H9 (cell line): ENCODE data around the gene PRR35. TPM values are rescaled to one million over a fixed set of nuclear protein-coding genes. Genes with fewer than 3 reads are reported as not detected.

Experiments
- DNase-seq: peaks from one replicate; pipeline ENCODE4 v3.0.0-alpha.2; 2017
- H2AFZ ChIP-seq: one replicate; pipeline ENCODE4 v1.6.1; 2013; ENCODE audit warnings: mild to moderate bottlenecking, low read length, control low read depth, moderate library complexity
- H2AK5ac ChIP-seq: 2 replicates; pipeline ENCODE4 v1.6.1; 2013; ENCODE audit warnings: low read length, control low read depth, mixed read lengths; ENCODE audit not compliant: insufficient read length
- H2BK120ac ChIP-seq: one replicate; pipeline ENCODE4 v1.6.1; 2013; ENCODE audit warnings: low read depth, mild to moderate bottlenecking, low read length, control low read depth, inconsistent platforms; ENCODE audit not compliant: poor library complexity, severe bottlenecking
- H2BK12ac ChIP-seq: 2 replicates; pipeline ENCODE4 v1.6.1; 2013; ENCODE audit warnings: low read length, control low read depth, mixed read lengths, low read depth; ENCODE audit not compliant: insufficient read length
- H2BK15ac ChIP-seq: 2 replicates; pipeline ENCODE4 v1.6.1; 2013; ENCODE audit warnings: low read depth, low read length, control low read depth
- H2BK20ac ChIP-seq: one replicate; pipeline ENCODE4 v1.6.1; 2013; ENCODE audit warnings: low read depth, mild to moderate bottlenecking, low read length, control low read depth, inconsistent platforms; ENCODE audit not compliant: poor library complexity, severe bottlenecking
- H2BK5ac ChIP-seq: 2 replicates; pipeline ENCODE4 v1.6.1; 2013; ENCODE audit warnings: low read length, control low read depth, mixed read lengths; ENCODE audit not compliant: insufficient read length
- H3K14ac ChIP-seq: 2 replicates; pipeline ENCODE4 v1.6.1; 2013; ENCODE audit warnings: low read length, control low read depth; ENCODE audit not compliant: insufficient read depth
- H3K18ac ChIP-seq: 2 replicates; pipeline ENCODE4 v1.6.1; 2013; ENCODE audit warnings: low read depth, mild to moderate bottlenecking, mixed read lengths, low read length, control low read depth; ENCODE audit not compliant: insufficient read length
- H3K23ac ChIP-seq: 2 replicates; pipeline ENCODE4 v1.6.1; 2013; ENCODE audit warnings: low read length, control low read depth, mixed read lengths, low read depth; ENCODE audit not compliant: insufficient read length
- H3K23me2 ChIP-seq: 2 replicates; pipeline ENCODE4 v1.6.1; 2013; ENCODE audit warnings: low read depth, mild to moderate bottlenecking, mixed read lengths, low read length, control low read depth; ENCODE audit not compliant: insufficient read length, poor library complexity, severe bottlenecking
- H3K27ac ChIP-seq: 2 replicates; pipeline ENCODE4 v1.5.1; 2013; ENCODE audit warnings: low read length, control low read depth, mixed read lengths, low read depth; ENCODE audit not compliant: insufficient read length
- H3K27me3 ChIP-seq: 2 replicates; pipeline ENCODE4 v1.6.1; 2013; ENCODE audit warnings: low read length, control low read depth, inconsistent platforms; ENCODE audit not compliant: insufficient read depth
- H3K4ac ChIP-seq: 2 replicates; pipeline ENCODE4 v1.6.1; 2013; ENCODE audit warnings: low read depth, mild to moderate bottlenecking, control low read depth, inconsistent platforms, low read length, moderate library complexity
- H3K4me1 ChIP-seq: 2 replicates; pipeline ENCODE4 v1.6.1; 2013; ENCODE audit warnings: low read length, control low read depth, inconsistent platforms; ENCODE audit not compliant: insufficient read depth
- H3K4me2 ChIP-seq: 2 replicates; pipeline ENCODE4 v1.6.1; 2013; ENCODE audit warnings: low read length, control low read depth, mixed read lengths; ENCODE audit not compliant: insufficient read length, insufficient read depth
- H3K56ac ChIP-seq: 2 replicates; pipeline ENCODE4 v1.6.1; 2013; ENCODE audit warnings: low read depth, mild to moderate bottlenecking, mixed read lengths, low read length, control low read depth; ENCODE audit not compliant: insufficient read length
- H3K79me1 ChIP-seq: 2 replicates; pipeline ENCODE4 v1.6.1; 2013; ENCODE audit warnings: low read depth, mild to moderate bottlenecking, moderate library complexity, low read length, control low read depth, inconsistent platforms; ENCODE audit not compliant: insufficient read depth, poor library complexity, severe bottlenecking
- H3K79me2 ChIP-seq: 2 replicates; pipeline ENCODE4 v1.6.1; 2013; ENCODE audit warnings: low read length, control low read depth, inconsistent platforms; ENCODE audit not compliant: insufficient read depth
- H3K9ac ChIP-seq: 2 replicates; pipeline ENCODE4 v1.6.1; 2013; ENCODE audit warnings: low read length, control low read depth, mixed read lengths; ENCODE audit not compliant: insufficient read length; ENCODE audit errors: extremely low read depth
- H3K9me3 ChIP-seq: one replicate; pipeline ENCODE4 v1.6.1; 2013; ENCODE audit warnings: low read depth, low read length, inconsistent platforms; ENCODE audit not compliant: control insufficient read depth
- H3T11ph ChIP-seq: one replicate; pipeline ENCODE4 v1.6.1; 2013; ENCODE audit warnings: mild to moderate bottlenecking, low read length, control low read depth, inconsistent platforms
- H4K20me1 ChIP-seq: one replicate; pipeline ENCODE4 v1.6.1; 2013; ENCODE audit not compliant: control insufficient read depth, insufficient read length, insufficient read depth
- H4K5ac ChIP-seq: 2 replicates; pipeline ENCODE4 v1.6.1; 2013; ENCODE audit warnings: low read depth, mild to moderate bottlenecking, mixed read lengths, low read length, control low read depth; ENCODE audit not compliant: insufficient read length
- H4K8ac ChIP-seq: replicated peaks from 2 replicates; pipeline ENCODE4 v1.6.1; 2013; ENCODE audit warnings: low read length, control low read depth, mixed read lengths, low read depth; ENCODE audit not compliant: insufficient read length
- H4K91ac ChIP-seq: 2 replicates; pipeline ENCODE4 v1.6.1; 2013; ENCODE audit warnings: low read depth, mild to moderate bottlenecking, moderate library complexity, mixed read lengths, low read length, control low read depth; ENCODE audit not compliant: insufficient read length
- H3K27ac Mint-ChIP-seq, 3 experiments: 2 replicates in 2 of 3; 3 replicates in 1 of 3; pipeline ENCODE4 v1.8.0; 2020 to 2021; ENCODE audit warnings: mixed read lengths in 3 of 3, mild to moderate bottlenecking in 1 of 3, moderate library complexity in 1 of 3
- H3K27me3 Mint-ChIP-seq: 2 replicates; pipeline ENCODE4 v1.8.0; 2021; ENCODE audit warnings: low read depth, mild to moderate bottlenecking, moderate library complexity, mixed read lengths
- H3K36me3 Mint-ChIP-seq, 3 experiments: 2 replicates in 2 of 3; 3 replicates in 1 of 3; pipeline ENCODE4 v1.8.0; 2020 to 2021; ENCODE audit warnings: low read depth in 3 of 3, mixed read lengths in 3 of 3; ENCODE audit not compliant: insufficient read depth in 1 of 3
- H3K4me1 Mint-ChIP-seq, 2 experiments: 2 replicates each; pipeline ENCODE4 v1.8.0; 2020; ENCODE audit warnings: mixed read lengths in 2 of 2
- H3K4me3 Mint-ChIP-seq, 2 experiments: 2 replicates in 1 of 2; 3 replicates in 1 of 2; pipeline ENCODE4 v1.8.0; 2020 to 2021; ENCODE audit warnings: mild to moderate bottlenecking in 2 of 2, mixed read lengths in 2 of 2, moderate library complexity in 1 of 2
- H3K9me3 Mint-ChIP-seq, 2 experiments: 2 replicates in 1 of 2; 3 replicates in 1 of 2; pipeline ENCODE4 v1.8.0; 2020; ENCODE audit warnings: mild to moderate bottlenecking in 2 of 2, mixed read lengths in 2 of 2, moderate library complexity in 1 of 2
- CTCF ChIP-seq: fragments of 200-600 bp; sonication (generic); conservative IDR thresholded peaks from 3 replicates; pipeline ENCODE4 v1.8.0; 2021; ENCODE audit warnings: antibody characterized with exemption, mild to moderate bottlenecking
- WGBS: extraction: QIAGEN DNeasy Blood & Tissue Kit; methylation state at CpG from one replicate; pipeline ENCODE4 v1.1.7; 2013; ENCODE audit warnings: missing lambda C conversion rate, low lambda C conversion rate, mixed read lengths; ENCODE audit not compliant: insufficient read length; ENCODE audit errors: extremely low coverage; 5-methylcytosine and 5-hydroxymethylcytosine counted together
- total RNA-seq: library from RNA; stranded (reverse); gene quantifications from 2 replicates; pipeline ENCODE4 v1.2.1, GENCODE V29; 2021

Gene PRR35
- total RNA-seq, 1 experiment from 2014 or later: 0.33 TPM

- Histone ChIP-seq H2BK5ac (no peak overlapping the region), H3K4ac (no peak overlapping the region), H4K5ac (no peak overlapping the region), H3K9ac (no peak overlapping the region), H3K23me2 (peaks cover 6% of the 10 kb centered on the region), H3K9me3 (no peaks in the 10 kb centered on the region), H4K20me1 (no peaks in the 10 kb centered on the region), H3K79me2 (no peaks in the 10 kb centered on the region; the same call in 1 of the 2 replicates), H2BK20ac (no peak overlapping the region), H3K23ac (no peak overlapping the region), H2BK120ac (no peak overlapping the region), H2BK15ac (no peak overlapping the region), H3T11ph (no peak overlapping the region), H2BK12ac (no peak overlapping the region), H4K8ac (no peak overlapping the region), H3K56ac (no peak overlapping the region), H3K27me3 (no peaks in the 10 kb centered on the region), H2AFZ (no peak overlapping the region), H3K14ac (no peak overlapping the region), H2AK5ac (no peak overlapping the region), H3K4me2 (no peak overlapping the region), H4K91ac (no peak overlapping the region), H3K4me1 (no peaks in the 10 kb centered on the region), H3K27ac (no peak overlapping the region), H3K79me1 (no peaks in the 10 kb centered on the region), H3K18ac (no peak overlapping the region)
- Mint-ChIP-seq H3K4me3 (no peak overlapping the region), H3K36me3 (peaks cover 0 to 16% (median 13%) of the 10 kb centered on the region in 3 experiments; a peak in 5 of 7 replicates), H3K27me3 (no peaks in the 10 kb centered on the region; the same call in 1 of the 2 replicates), H3K4me1 (peaks cover 7 to 8% of the 10 kb centered on the region in 2 experiments), H3K9me3 (no peaks in the 10 kb centered on the region), H3K27ac (peak overlapping the region in 1 of 3 experiments; percentile 67; a peak in 3 of 7 replicates)
- no peak for TF ChIP-seq CTCF
- WGBS: no CpG with 5 or more reads among the region's 22 CpGs
- no peak for DNase-seq
Observed at GRCh38 chr16:523097-523741, 37.0 kb upstream of the PRR35 start.
